ENCODE data around the gene FRAT2. TPM values are rescaled to one million over a fixed set of nuclear protein-coding genes. Genes with fewer than 3 reads are reported as not detected.

FRAT2 gene
- total RNA-seq, 1 experiment from 2014 or later = 16.7 TPM

- POLR2A ChIA-PET = interaction anchor here (0.6 to 0.7 kb wide), 2 partner anchors 22 to 94 kb away, joined by 3 to 9 read pairs; no protein-coding TSS in a partner anchor
- intact Hi-C loops (cut with micrococcal nuclease; ENCODE audit: unreplicated experiment) = no loop called here
Measured at GRCh38 chr10:97333351-97333600, 1.3 kb downstream of the FRAT2 start.

DNA sequence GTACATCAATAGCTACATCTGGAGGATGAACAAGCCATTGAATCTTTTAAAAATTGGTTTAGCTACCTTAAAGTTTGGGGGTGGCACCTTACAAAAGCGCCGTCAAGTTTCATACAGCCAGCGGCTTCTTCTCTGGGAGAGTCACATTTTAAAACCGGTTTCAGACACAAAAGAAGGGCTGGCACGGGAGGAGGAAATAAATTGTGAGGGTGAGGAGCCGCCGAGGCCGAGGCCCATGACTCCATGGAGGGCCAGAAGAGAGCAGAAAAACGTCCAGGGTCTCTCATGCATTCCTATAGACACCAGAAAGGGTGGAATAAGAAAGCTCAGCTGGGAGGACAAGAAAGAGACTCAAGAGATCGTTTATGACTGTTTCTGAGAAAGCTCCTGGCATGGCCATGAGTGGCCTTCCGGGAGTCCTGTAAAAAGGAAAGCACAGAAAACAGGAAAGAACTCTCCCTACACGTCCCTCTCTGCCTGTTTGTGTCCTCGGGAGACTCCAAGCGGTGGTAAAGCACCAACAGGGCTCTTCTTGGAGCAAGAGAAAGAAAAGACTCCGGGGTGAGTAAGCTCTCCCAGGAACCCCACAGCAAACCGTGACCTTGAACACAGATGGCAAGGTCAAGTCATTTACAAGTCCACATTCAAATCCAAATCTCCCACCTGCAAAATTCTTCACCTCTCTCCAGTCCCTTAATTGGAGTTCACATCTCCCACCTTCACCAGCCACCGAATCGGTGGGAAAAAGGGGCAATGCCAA lies 1.8 kb downstream of the FRAT2 start:
- intact Hi-C loops (cut with micrococcal nuclease; ENCODE audit: unreplicated experiment) = no loop called here
- peak overlapping the region; percentile 62 to 76 for H3K4me3 ChIP-seq (ENCODE audit: low read depth in 2 of 2, low read length in 2 of 2)
- ATAC-seq = peak; percentile 54
- no peaks in the 10 kb centered on the region for H3K27me3 ChIP-seq (ENCODE audit: control insufficient read depth, insufficient read depth, low read length)
- peak overlapping the region; percentile 92 for H3K27ac ChIP-seq (ENCODE audit: low read length)
- DNase-seq (ENCODE audit: low read depth, low spot score) = peak; percentile 45
- H3K9me3 ChIP-seq (ENCODE audit: control insufficient read depth, insufficient read depth, low read depth, low read length) = no peaks in the 10 kb centered on the region
- in situ Hi-C loops (cut with HindIII; ENCODE audit: low pct_unique_long_range_greater_than_20kb, low sequenced_read_pairs) = no loop called here
- TSS peak; percentile 85 for BruUV-seq (replicated peaks)
- ChIA-PET CTCF (interaction anchor here (1.0 to 3.4 kb wide), 2 partner anchors 45 to 54 kb away, joined by 4 to 26 read pairs; no protein-coding TSS in a partner anchor), POLR2A (interaction anchor here (0.6 to 0.7 kb wide), 2 partner anchors 22 to 95 kb away, joined by 3 to 9 read pairs; no protein-coding TSS in a partner anchor)
- no peak for TF ChIP-seq TCF7L2 (IDR thresholded peaks at IDR 0.05; ENCODE audit: low read depth, low read length)
- TF ChIP-seq, protein P1, sequence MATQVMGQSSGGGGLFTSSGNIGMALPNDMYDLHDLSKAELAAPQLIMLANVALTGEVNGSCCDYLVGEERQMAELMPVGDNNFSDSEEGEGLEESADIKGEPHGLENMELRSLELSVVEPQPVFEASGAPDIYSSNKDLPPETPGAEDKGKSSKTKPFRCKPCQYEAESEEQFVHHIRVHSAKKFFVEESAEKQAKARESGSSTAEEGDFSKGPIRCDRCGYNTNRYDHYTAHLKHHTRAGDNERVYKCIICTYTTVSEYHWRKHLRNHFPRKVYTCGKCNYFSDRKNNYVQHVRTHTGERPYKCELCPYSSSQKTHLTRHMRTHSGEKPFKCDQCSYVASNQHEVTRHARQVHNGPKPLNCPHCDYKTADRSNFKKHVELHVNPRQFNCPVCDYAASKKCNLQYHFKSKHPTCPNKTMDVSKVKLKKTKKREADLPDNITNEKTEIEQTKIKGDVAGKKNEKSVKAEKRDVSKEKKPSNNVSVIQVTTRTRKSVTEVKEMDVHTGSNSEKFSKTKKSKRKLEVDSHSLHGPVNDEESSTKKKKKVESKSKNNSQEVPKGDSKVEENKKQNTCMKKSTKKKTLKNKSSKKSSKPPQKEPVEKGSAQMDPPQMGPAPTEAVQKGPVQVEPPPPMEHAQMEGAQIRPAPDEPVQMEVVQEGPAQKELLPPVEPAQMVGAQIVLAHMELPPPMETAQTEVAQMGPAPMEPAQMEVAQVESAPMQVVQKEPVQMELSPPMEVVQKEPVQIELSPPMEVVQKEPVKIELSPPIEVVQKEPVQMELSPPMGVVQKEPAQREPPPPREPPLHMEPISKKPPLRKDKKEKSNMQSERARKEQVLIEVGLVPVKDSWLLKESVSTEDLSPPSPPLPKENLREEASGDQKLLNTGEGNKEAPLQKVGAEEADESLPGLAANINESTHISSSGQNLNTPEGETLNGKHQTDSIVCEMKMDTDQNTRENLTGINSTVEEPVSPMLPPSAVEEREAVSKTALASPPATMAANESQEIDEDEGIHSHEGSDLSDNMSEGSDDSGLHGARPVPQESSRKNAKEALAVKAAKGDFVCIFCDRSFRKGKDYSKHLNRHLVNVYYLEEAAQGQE (IDR thresholded peaks at IDR 0.05; ENCODE audit: insufficient read depth in 1 of 2, low read depth in 2 of 2, low read length in 1 of 2) = no peak
- no peak for TF ChIP-seq SIN3A (IDR thresholded peaks at IDR 0.05; ENCODE audit: borderline replicate concordance, insufficient read depth, low read depth, low read length)
- peak; percentile 54; the same call in 1 of the 2 replicates for TF ChIP-seq POLR2AphosphoS5 (IDR thresholded peaks at IDR 0.05; ENCODE audit: low read depth, low read length)
- TF ChIP-seq, protein P2, sequence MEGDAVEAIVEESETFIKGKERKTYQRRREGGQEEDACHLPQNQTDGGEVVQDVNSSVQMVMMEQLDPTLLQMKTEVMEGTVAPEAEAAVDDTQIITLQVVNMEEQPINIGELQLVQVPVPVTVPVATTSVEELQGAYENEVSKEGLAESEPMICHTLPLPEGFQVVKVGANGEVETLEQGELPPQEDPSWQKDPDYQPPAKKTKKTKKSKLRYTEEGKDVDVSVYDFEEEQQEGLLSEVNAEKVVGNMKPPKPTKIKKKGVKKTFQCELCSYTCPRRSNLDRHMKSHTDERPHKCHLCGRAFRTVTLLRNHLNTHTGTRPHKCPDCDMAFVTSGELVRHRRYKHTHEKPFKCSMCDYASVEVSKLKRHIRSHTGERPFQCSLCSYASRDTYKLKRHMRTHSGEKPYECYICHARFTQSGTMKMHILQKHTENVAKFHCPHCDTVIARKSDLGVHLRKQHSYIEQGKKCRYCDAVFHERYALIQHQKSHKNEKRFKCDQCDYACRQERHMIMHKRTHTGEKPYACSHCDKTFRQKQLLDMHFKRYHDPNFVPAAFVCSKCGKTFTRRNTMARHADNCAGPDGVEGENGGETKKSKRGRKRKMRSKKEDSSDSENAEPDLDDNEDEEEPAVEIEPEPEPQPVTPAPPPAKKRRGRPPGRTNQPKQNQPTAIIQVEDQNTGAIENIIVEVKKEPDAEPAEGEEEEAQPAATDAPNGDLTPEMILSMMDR (IDR thresholded peaks at IDR 0.05) = peak; percentile 73
- no peaks in the 10 kb centered on the region for H3K36me3 ChIP-seq (ENCODE audit: control insufficient read depth, insufficient read depth, low read length)
- H3K4me1 ChIP-seq (ENCODE audit: control insufficient read depth, insufficient read depth, low read length) = peaks cover 58% of the 10 kb centered on the region

More at GRCh38 chr10:97333351-97333600, 1.3 kb downstream of the FRAT2 start:
- CTCF ChIA-PET = interaction anchor here (0.6 to 3.4 kb wide), 3 partner anchors 45 to 64 kb away, joined by 3 to 26 read pairs (median 4); no protein-coding TSS in a partner anchor
- Histone ChIP-seq H3K36me3 (ENCODE audit: control insufficient read depth, insufficient read depth, low read length) (no peaks in the 10 kb centered on the region), H3K4me1 (ENCODE audit: control insufficient read depth, insufficient read depth, low read length) (peaks cover 54% of the 10 kb centered on the region), H3K27me3 (ENCODE audit: control insufficient read depth, insufficient read depth, low read length) (no peaks in the 10 kb centered on the region), H3K9me3 (ENCODE audit: control insufficient read depth, insufficient read depth, low read depth, low read length) (no peaks in the 10 kb centered on the region), H3K4me3 (ENCODE audit: low read depth in 2 of 2, low read length in 2 of 2) (peak overlapping the region; percentile 62 to 76), H3K27ac (ENCODE audit: low read length) (peak overlapping the region; percentile 92)
- TF ChIP-seq SIN3A (IDR thresholded peaks at IDR 0.05; ENCODE audit: borderline replicate concordance, insufficient read depth, low read depth, low read length) (no peak), POLR2AphosphoS5 (IDR thresholded peaks at IDR 0.05; ENCODE audit: low read depth, low read length) (no peak), TCF7L2 (IDR thresholded peaks at IDR 0.05; ENCODE audit: low read depth, low read length) (no peak)
- TF ChIP-seq, protein P1 (IDR thresholded peaks at IDR 0.05; ENCODE audit: insufficient read depth in 1 of 2, low read depth in 2 of 2, low read length in 1 of 2) = no peak
- TF ChIP-seq, protein P2 (IDR thresholded peaks at IDR 0.05) = no peak; the same call in 1 of the 2 replicates
- in situ Hi-C loops (cut with HindIII; ENCODE audit: low pct_unique_long_range_greater_than_20kb, low sequenced_read_pairs) = no loop called here
- DNase-seq (ENCODE audit: low read depth, low spot score) (no peak), ATAC-seq (peak; percentile 36)
- no TSS peak for BruUV-seq (replicated peaks)
